ENCODE data around the gene PTPRF.

PTPRF gene

DNA sequence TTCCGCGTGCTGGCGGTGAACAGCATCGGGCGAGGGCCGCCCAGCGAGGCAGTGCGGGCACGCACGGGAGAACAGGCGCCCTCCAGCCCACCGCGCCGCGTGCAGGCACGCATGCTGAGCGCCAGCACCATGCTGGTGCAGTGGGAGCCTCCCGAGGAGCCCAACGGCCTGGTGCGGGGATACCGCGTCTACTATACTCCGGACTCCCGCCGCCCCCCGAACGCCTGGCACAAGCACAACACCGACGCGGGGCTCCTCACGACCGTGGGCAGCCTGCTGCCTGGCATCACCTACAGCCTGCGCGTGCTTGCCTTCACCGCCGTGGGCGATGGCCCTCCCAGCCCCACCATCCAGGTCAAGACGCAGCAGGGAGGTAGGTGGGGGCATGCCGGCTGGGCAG is 60.5 kb downstream of the PTPRF start:
- H3K4me3 ChIP-seq, result no peak overlapping the region
- H3K27ac ChIP-seq, result no peak overlapping the region

DNA sequence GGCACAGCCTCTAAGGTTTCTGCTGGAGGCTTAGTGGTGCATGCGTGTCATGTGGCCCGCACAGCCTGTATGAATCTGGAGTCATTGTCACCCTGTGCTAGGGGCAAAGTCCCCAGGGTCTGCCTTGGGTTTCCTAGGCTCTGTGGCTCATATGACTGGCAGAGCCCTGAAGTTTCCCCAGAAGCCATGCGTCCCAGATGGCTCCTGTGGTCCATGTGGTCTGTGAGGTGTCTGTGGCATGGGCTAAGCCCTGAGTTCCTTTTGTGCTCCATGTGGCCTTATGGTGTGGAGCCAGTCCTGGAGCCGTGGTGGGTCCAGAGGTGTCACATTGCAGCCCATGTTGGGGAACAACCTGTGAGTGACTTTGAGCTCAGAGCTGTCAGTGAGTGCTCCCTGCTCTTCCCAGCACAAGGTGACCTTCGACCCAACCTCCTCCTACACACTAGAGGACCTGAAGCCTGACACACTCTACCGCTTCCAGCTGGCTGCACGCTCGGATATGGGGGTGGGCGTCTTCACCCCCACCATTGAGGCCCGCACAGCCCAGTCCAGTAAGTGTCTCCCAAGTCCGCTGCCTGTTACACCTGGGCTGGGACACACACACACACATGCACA is 61.5 kb downstream of the PTPRF start:
- H3K4me3 ChIP-seq, result no peak overlapping the region
- H3K27ac ChIP-seq, result no peak overlapping the region

DNA sequence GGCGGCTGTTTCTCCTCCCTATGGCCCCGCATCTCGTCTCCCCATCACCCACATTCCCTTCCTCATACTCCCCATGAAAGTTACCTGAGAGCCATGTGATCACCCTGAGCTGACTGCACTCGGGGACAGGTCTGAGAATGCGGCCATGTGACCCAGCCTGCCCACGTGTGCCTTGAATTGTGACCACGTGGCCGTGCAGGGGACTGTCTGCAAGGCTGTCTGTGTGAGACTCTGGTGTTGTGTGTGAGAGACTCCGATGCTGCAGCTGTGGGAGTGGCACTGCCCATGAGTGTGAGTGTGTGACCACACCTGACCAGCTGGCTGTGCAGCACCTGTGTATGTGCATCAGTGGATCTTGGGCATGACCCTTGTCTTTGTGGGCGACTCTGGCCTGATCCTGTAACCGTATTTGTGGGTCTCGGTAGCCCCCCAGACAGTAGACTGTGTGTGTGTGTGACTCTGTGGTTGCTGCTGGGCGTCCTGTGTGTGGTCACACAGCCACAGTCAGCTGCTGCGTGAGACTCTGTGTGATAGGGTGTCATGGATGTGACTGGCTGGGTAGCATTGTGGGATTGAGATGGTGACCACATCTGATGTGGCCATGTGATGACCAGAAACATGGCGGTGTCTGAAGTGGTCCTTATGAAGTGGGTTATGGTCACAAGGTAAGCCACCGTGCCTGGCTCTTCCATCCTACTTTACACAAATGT is 62.4 kb downstream of the PTPRF start:
- Histone ChIP-seq H3K27ac (no peak overlapping the region), H3K4me3 (no peak overlapping the region)

DNA sequence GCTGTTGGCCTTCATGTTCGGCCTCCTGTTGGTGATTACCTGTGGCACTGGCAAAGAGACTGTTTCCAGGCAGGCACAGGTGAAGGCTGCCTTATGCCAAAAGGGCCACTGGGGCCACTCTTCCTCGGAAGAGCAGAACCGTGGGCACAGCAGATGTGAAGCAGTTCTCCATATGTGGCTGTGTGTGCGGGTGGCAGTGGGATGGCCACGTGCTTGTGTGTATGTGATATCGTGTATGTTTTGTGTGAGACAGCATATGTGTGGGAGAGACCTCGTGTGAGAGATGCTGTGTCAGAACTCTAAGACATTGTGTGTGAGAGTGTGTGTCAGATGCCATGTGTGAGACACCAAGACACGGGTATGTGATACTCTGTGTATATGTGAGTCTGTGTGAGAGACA is 65.9 kb downstream of the PTPRF start:
- Histone ChIP-seq H3K27ac (no peak overlapping the region), H3K4me3 (no peak overlapping the region)

DNA sequence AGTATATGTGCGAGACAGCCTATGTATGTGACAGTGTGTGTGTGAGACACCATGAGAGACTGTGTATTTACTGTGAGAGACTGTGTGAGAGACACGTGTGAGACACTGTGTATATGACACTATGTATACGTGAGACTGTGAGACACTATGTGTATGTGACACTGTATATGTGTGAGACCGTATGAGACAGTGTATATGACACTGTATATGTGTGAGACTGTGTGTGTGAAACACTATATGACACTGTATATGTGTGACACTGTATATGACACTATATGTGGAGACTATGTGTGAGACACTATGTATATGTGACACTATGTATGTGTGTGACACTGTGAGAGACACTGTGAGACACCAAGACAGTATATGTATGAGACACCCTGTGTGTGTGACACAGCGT is 66.3 kb downstream of the PTPRF start:
- no peak overlapping the region for H3K4me3 ChIP-seq
- no peak overlapping the region for H3K27ac ChIP-seq

DNA sequence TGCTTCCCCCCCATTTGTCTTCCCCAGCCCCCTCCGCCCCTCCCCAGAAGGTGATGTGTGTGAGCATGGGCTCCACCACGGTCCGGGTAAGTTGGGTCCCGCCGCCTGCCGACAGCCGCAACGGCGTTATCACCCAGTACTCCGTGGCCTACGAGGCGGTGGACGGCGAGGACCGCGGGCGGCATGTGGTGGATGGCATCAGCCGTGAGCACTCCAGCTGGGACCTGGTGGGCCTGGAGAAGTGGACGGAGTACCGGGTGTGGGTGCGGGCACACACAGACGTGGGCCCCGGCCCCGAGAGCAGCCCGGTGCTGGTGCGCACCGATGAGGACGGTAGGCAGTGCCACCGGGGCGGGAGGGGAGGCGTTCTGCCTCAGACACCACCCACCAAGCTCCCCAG is 67.0 kb downstream of the PTPRF start:
- H3K27ac ChIP-seq, result no peak overlapping the region
- H3K4me3 ChIP-seq, result no peak overlapping the region

DNA sequence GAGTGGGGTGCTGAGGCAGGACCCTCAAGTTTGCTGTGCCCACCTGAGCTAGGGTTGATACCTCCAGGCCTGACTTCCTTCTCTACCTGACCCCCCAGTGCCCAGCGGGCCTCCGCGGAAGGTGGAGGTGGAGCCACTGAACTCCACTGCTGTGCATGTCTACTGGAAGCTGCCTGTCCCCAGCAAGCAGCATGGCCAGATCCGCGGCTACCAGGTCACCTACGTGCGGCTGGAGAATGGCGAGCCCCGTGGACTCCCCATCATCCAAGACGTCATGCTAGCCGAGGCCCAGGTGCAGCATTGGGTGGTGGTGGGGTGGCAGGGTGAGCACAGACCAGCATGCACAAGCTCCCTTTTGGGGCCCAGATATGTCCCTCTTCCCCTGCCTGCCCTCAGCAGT is 67.9 kb downstream of the PTPRF start:
- H3K4me3 ChIP-seq, result no peak overlapping the region
- H3K27ac ChIP-seq, result no peak overlapping the region

DNA sequence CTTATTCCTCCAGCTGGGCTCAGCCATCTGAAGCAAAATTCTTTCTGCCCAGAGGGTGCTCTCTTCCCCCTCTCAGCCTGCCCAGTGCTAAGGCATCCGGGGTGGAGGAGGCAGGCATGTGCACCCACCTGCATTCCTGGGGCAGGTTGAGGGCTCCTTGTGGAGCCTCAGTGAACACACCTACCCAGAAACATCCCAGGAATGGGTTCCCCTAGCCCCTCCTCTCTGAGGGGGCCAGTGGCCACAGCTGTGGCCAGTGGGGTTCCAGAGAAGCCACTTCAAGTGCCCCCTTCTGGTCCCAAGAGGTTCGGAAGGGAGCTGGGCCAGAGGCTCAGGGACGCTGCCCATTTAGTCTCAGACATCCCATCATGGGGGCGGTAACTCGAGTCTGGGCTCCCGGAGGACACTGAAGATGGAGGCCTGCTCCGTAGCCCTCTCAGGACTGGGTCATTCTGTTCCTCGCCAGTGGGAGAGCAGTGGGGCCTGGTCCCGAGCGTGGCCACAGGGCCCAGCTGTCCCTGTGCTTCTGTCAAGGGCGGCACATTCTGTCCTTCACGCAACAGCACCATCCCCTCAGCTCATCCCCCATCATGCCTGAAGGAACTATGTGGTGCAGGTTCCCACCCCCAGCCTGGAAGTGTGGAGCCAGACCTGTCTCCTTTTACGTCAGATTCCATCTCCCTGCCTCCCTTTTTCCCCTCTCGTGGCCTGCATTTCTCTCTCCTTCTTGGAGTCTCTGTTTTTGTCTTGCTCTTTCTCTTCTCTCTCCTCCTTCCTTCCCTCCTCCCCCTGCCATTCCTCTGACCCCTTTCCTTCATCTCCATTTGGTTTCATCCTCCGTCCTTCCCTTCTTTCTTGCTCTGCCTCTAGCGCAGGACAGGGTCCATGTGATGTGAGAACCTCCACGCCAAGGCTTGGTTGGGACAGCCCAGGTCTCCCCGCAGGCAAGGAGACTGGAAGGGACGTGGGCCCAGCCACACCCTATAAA is 69.6 kb downstream of the PTPRF start:
- Histone ChIP-seq H3K4me3 (no peak overlapping the region), H3K27ac (no peak overlapping the region)

DNA sequence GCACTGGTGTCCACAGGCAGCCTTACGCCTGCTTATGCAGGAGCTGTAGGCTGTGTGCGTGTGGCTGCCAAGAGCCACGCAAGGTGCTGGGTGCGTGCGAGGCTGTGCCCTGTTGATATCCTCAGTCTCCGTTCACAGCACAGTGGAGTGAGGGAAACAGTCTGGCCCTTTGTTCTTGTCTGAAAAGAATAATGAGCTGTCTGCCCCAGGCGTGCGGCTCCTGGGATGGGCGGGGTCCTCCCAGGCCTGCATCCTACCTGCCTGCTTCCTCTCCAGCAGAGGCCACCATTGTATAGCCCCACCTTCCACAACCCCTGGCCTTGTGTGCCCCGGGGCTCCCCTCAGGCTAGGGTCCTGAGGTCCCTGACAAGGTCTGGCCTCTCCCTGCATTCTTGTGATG is 72.3 kb downstream of the PTPRF start:
- no peak overlapping the region for H3K27ac ChIP-seq
- H3K4me3 ChIP-seq, result no peak overlapping the region

DNA sequence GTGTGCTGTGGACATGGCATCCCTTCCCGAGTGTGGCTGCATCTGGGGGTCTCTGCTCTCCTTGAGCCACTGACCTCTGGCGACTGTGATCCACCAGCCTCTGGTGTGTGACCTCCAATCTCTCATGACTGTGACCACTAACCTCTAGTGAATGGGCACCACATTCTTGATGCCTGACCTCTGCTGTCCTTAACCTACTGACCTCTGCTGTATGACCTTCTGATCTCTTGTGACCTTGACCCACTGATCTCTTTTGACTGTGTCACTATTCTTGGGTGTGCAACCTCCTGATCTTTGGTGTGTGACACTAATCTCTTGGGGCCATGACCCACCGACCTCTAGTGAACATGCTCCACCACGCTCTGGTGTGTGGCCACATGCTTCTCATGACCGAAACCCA is 73.5 kb downstream of the PTPRF start:
- no peak overlapping the region for H3K4me3 ChIP-seq
- H3K27ac ChIP-seq, result no peak overlapping the region

DNA sequence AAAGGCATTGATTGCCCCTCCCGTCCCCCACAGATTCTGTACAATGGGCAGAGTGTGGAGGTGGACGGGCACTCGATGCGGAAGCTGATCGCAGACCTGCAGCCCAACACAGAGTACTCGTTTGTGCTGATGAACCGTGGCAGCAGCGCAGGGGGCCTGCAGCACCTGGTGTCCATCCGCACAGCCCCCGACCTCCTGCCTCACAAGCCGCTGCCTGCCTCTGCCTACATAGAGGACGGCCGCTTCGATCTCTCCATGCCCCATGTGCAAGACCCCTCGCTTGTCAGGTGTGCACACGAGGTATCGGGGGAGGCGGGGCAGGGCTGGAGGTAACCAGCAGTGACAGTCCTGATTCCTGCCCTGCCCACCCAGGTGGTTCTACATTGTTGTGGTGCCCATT is 74.5 kb downstream of the PTPRF start:
- Histone ChIP-seq H3K27ac (no peak overlapping the region), H3K4me3 (no peak overlapping the region)

DNA sequence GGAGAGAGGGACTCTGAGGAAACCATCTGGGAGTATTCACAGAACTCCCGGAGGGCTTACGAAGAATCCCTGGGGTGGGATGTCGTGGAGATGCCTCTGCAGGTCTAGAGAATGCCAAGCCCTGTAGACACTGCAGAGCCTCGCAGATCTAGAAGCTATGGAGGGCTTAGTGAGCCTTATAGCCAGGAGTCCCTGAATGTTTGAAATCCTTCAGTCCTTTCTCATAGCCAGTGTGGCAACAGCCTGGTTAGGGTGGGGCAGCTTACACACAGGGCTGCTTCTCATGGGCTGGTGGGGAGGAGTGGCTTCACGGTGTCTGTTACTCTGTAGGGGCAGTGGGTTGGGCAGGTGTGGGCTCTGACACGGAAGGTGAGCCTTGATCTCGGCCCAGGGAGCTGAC is 75.1 kb downstream of the PTPRF start:
- Histone ChIP-seq H3K4me3 (no peak overlapping the region), H3K27ac (no peak overlapping the region)

DNA sequence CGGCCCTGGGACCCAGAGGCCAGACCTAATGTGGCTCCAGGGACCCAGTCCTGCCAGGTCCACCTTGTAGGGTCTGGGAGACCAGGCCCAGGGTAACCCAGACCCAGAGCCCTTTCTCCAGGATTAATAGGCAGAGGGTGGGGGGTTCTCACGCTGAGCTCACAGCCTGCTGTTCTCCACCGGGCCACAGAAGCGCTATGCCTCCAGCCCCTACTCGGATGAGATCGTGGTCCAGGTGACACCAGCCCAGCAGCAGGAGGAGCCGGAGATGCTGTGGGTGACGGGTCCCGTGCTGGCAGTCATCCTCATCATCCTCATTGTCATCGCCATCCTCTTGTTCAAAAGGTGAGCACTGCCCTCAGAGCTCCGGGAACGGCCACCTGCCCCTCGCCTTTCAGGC is 75.9 kb downstream of the PTPRF start:
- H3K4me3 ChIP-seq, result no peak overlapping the region
- H3K27ac ChIP-seq, result no peak overlapping the region

DNA sequence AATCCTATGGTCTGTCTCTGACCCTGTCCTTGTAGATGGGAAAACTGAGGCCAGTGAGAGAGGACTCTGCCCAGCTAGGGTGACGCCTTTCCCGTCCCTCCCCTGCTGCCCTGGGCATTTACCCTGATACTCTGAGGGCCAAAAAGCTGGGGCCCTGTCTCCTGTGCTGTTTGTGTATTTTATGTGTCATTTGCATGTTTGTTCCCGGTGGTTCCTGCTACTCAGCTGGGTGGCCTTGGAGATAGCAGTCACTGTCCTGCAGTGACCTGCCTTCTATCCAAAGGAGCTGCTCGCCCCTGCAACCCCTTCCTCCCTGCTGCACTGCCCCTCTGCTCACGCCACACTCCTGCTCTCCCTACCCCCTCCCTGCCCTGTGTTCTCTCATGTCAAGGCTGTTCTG is 78.1 kb downstream of the PTPRF start:
- Histone ChIP-seq H3K27ac (no peak overlapping the region), H3K4me3 (no peak overlapping the region)

DNA sequence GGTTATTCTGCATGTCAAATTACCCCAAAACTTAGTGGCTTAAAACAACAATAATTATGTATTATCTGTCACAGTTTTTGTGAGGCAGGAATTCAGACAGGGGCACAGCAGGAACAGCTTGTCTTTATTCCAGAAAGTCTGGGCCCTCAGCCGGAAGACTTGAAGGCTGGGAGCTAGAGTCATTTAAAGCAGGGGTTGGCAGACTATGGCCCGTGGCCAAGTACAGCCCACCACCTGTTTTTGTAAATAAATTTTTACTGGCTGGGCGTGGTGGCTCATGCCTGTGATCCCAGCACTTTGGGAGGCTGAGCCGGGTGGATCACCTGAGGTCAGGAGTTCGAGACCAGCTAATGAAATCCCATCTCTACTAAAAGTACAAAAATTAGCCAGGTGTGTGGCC is 79.7 kb downstream of the PTPRF start:
- H3K4me3 ChIP-seq, result no peak overlapping the region
- no peak overlapping the region for H3K27ac ChIP-seq

DNA sequence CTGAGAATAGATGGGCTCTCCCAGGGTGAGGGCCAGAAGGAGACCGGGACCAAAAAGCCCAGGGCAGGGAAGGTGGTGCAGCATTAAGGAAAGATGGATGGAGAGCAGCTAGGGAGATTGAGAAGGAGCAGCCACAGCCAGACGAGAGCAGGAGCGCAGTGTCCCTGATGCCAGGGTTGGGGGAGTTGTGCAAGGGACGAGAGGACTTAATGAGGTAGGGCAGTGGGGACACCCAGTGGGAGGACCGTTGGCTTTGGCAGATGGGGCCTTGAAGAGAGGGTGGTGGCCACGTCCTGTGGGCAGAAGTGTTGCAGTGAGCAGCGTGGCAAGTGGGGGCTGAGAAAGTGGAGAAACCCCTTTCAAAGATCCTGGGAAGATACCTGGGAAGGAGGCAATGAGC is 81.3 kb downstream of the PTPRF start:
- Histone ChIP-seq H3K27ac (no peak overlapping the region), H3K4me3 (no peak overlapping the region)

DNA sequence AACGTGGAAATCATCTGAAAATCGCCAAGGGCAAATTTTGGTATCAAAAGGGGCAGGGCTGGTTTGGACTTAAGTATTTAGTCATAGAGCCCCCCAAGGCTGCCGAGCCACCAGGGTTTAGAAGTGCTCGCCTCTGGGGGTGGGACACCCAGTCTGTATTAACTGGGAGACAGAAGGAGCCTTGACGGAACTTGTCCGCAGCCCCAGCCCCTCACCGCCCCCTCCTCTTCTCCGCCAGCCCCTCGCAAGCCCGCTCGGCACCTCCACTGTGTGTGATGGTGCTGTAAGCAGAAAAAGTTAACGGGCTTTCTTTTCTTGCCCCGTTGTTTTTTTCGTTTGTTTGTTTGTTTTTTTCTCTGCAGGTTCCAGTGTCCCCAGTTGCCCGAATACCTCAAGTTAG is 81.7 kb downstream of the PTPRF start:
- no peak overlapping the region for H3K4me3 ChIP-seq
- H3K27ac ChIP-seq, result no peak overlapping the region

DNA sequence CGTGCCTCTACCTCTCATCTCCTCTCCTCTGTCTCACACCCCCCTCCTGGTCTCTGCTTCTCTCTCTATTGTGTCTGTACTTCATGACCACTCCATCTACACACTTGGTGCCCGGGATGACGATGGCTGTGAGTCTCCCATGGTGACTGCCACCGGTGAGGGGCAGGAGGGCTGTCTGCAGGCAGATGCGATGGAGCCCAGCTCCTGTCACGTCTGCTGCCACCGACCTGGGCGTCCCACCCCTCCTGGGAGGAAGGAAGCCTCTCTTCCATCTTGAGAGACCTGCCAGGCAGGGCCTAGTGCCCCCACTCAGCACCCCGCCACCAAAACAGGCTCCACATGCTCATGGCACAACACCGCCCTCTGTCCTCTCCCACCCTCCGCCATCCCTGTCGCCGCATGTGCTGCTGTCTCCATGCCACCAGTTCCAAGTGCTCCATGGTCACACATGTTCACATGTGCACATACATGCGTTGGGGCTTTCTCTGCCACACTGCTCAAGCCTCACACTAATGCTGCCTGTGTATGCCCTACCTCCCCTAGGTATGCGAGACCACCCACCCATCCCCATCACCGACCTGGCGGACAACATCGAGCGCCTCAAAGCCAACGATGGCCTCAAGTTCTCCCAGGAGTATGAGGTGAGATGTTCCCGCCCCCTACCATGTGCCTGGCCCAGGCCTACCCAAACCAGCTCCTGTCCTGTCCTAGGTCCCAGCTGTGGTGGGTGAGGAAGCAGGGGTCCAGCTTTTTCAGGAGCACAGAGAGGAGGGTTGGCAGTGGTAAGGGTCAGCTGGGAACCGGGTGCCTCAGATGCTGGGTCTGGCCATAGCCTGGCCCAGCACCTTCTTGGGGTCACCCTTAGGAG is 82.6 kb downstream of the PTPRF start:
- Histone ChIP-seq H3K27ac (no peak overlapping the region), H3K4me3 (no peak overlapping the region)

DNA sequence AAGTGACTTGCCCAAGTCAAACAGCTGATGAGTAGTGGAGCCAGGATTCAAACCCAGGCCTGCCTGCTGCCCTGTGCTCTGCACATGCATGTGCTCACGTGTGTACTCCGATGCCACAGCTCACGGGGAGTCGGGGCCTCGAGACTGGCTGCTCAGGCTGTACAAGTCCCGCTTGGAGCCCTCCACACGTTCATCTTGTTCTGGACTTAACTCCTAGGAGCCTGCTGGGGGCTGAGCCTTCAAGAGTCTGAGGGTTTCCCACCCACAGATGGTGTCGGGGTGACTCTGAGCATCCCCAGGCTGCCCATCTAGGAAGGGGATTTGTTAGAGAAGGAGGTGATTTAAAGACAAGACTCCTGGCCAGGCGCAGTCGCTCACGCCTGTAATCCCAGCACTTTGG is 83.5 kb downstream of the PTPRF start:
- H3K4me3 ChIP-seq, result no peak overlapping the region
- H3K27ac ChIP-seq, result no peak overlapping the region

DNA sequence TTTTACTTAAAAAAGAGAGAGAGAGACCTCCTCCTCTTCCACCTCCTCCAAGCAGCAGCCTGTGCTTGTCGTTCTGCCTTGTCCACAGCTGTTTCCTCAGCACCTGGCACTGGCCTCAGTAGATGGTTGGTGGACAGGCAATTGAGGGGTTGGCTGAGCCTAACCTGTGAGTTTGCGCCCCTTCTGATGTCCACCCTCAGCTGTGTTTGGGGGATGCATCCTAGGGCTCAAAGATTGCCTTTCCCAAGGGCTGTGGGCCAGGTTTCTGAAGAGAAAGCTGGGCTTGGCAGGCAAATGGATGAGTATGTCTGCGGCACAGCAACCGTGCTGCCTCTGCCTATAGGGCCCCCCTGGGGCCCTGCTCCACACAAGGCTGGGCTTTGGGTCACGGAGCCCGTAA is 84.2 kb downstream of the PTPRF start:
- Histone ChIP-seq H3K4me3 (no peak overlapping the region), H3K27ac (no peak overlapping the region)
